HUES6 (cell line): ENCODE data around the gene TRIM40.

Experiments
- H3K27ac ChIP-seq: 2 replicates; pipeline ENCODE4 v1.7.0; 2013; ENCODE audit warnings: low read depth, mild to moderate bottlenecking, low read length, inconsistent platforms
- H3K27me3 ChIP-seq: 2 replicates; pipeline ENCODE4 v1.6.1; 2013; ENCODE audit warnings: low read length; ENCODE audit not compliant: control insufficient read depth, insufficient read depth
- H3K36me3 ChIP-seq: 2 replicates; pipeline ENCODE4 v1.6.1; 2013; ENCODE audit warnings: low read length; ENCODE audit not compliant: control insufficient read depth, insufficient read depth
- H3K4me1 ChIP-seq: 2 replicates; pipeline ENCODE4 v1.6.1; 2013; ENCODE audit warnings: low read length; ENCODE audit not compliant: control insufficient read depth, insufficient read depth
- H3K4me3 ChIP-seq: 2 replicates; pipeline ENCODE4 v1.5.1; 2013; ENCODE audit warnings: low read depth, low read length
- H3K9ac ChIP-seq: one replicate; pipeline ENCODE4 v1.6.1; 2013; ENCODE audit warnings: mild to moderate bottlenecking, low read length
- H3K9me3 ChIP-seq: 2 replicates; pipeline ENCODE4 v1.6.1; 2013; ENCODE audit warnings: low read depth, low read length; ENCODE audit not compliant: control insufficient read depth, insufficient read depth

TRIM40 gene

DNA sequence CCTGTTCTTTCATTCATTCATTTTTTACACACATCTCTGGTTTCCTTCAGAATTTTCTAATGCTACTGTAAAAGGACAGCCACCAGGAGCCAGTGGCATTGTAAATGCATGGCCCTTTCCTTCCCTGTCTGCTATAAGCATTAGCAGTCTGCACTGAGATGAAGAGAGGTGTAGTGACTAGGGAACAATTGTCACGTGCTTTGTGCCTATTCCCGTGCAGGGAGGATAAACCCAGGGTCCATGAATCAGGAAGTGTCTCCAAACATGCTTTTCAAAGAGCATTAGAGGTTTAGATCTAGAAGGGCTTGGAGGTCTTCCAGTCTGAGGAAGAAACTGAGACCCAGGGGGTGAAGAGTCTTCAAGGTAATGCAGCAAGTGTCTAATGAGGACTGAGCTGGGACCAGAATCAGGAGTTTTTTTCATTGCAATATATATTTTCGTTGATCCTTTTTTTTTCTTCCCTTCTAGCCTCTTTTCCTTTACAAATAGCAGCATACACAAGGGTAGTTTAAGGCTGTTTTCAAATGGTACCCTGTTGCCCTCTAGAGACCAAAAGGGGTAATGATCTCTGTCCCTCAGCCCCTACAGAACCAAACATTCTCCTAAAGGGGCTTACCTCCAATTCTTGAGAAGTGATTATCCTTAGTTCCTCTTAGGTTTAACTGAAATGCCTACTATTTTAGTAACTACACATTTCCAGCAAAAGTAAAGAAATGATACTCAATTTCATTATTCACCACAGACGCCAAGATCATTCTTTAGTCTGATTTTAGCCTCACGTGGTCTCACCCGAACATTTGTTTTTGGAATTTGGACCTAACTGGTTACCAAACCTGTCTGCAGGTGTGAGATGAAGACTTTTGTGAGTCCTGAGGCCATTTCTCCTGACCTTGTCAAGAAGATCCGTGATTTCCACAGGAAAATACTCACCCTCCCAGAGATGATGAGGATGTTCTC, 34.0 kb downstream of the TRIM40 start:
- Histone ChIP-seq H3K9ac (no peak overlapping the region), H3K27ac (no peak overlapping the region), H3K9me3 (no peaks in the 10 kb centered on the region), H3K27me3 (peaks cover 46% of the 10 kb centered on the region), H3K36me3 (no peaks in the 10 kb centered on the region), H3K4me1 (0 out of 2 replicates have a peak, but pooled peaks cover 3% of the 10 kb centered on the region), H3K4me3 (no peak overlapping the region)

- Histone ChIP-seq H3K36me3 (no peaks in the 10 kb centered on the region), H3K9me3 (no peaks in the 10 kb centered on the region), H3K27ac (no peak overlapping the region), H3K4me3 (peak overlapping the region; percentile 54; the same call in 1 of the 2 replicates), H3K27me3 (peaks cover 46% of the 10 kb centered on the region), H3K9ac (no peak overlapping the region), H3K4me1 (0 out of 2 replicates have a peak, but pooled peaks cover 3% of the 10 kb centered on the region)
Measured at GRCh38 chr6:30171677-30172471, 35.9 kb downstream of the TRIM40 start.

DNA sequence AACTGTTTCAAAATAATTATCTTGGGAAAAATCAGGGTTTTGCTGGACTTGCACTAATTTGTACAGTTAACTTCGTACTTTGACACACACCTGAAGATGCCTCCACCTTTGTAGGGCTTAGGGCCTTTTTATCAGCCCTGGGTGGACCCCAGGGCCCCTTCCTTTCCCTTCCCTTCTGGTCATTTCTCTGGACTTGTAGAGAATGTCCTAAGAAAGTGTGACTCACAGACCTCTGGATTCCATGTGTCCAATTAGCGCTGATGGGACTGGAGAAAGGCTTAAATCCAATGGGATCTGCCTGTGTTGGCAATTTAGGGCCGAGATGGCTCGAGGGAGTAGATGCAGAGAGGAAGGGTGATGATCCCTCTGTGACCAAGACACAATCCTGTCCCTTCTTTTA, 36.7 kb downstream of the TRIM40 start:
- Histone ChIP-seq H3K27me3 (peaks cover 40% of the 10 kb centered on the region), H3K27ac (no peak overlapping the region), H3K9me3 (no peaks in the 10 kb centered on the region), H3K36me3 (no peaks in the 10 kb centered on the region), H3K9ac (no peak overlapping the region), H3K4me1 (0 out of 2 replicates have a peak, but pooled peaks cover 3% of the 10 kb centered on the region), H3K4me3 (0 out of 2 replicates have a peak overlapping the region, but pooled peaks have one; percentile 54)

DNA sequence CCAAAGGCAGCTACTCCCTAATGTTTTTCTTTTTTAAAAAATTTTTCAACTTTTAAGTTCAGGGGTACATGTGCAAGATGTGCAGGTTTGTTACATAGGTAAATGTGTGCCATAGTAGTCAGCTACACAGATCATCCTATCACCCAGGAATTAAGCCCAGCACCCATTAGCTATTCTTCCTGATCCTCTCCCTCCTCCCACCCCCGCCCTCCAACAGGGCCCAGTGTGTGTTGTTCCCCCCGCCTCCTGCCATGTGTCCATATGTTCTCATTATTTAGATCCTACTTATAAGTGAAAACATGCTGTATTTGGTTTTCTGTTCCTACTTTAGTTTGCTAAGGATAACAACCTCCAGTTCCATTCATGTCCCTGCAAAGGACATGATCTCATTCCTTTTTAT, 39.8 kb downstream of the TRIM40 start:
- Histone ChIP-seq H3K36me3 (no peaks in the 10 kb centered on the region), H3K4me3 (no peak overlapping the region), H3K27ac (no peak overlapping the region), H3K9me3 (no peaks in the 10 kb centered on the region), H3K27me3 (peaks cover 26% of the 10 kb centered on the region), H3K4me1 (no peaks in the 10 kb centered on the region), H3K9ac (no peak overlapping the region)

- no peaks in the 10 kb centered on the region for H3K36me3 ChIP-seq
- no peaks in the 10 kb centered on the region for H3K4me1 ChIP-seq
- H3K27ac ChIP-seq, result no peak overlapping the region
- no peaks in the 10 kb centered on the region for H3K9me3 ChIP-seq
- no peaks in the 10 kb centered on the region for H3K27me3 ChIP-seq
- H3K4me3 ChIP-seq, result no peak overlapping the region
- no peak overlapping the region for H3K9ac ChIP-seq
Measured at GRCh38 chr6:30178837-30179236, 42.9 kb downstream of the TRIM40 start.

DNA sequence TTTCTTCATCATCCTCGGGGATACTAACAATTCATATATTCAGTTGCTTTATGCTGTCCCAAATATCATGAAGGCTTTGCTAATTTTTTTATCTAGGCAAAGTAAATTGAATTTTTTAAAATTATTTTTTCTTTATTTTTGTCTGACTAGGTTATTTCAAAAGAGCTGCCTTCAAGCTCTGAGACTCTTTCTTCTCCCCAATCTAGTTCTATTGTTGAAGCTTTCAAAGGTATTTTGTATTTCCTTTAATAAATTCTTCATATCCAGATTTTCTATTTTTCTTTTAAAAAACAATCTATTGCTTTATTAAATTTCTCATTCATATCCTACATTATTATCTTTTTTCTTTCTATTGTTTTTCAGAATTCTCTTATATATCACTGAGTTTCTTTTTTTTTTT, 44.2 kb downstream of the TRIM40 start:
- Histone ChIP-seq H3K27ac (no peak overlapping the region), H3K9ac (no peak overlapping the region), H3K27me3 (no peaks in the 10 kb centered on the region), H3K4me3 (no peak overlapping the region), H3K9me3 (no peaks in the 10 kb centered on the region), H3K4me1 (no peaks in the 10 kb centered on the region), H3K36me3 (peaks cover 8% of the 10 kb centered on the region)

GRCh38 chr6:30184417-30185031, 48.6 kb downstream of the TRIM40 start:
- Histone ChIP-seq H3K27ac (no peak overlapping the region), H3K9me3 (no peaks in the 10 kb centered on the region), H3K4me1 (no peaks in the 10 kb centered on the region), H3K36me3 (peaks cover 46% of the 10 kb centered on the region), H3K4me3 (no peak overlapping the region), H3K27me3 (no peaks in the 10 kb centered on the region), H3K9ac (no peak overlapping the region)

- peaks cover 60% of the 10 kb centered on the region for H3K36me3 ChIP-seq
- H3K27me3 ChIP-seq, result no peaks in the 10 kb centered on the region
- H3K27ac ChIP-seq, result no peak overlapping the region
- no peaks in the 10 kb centered on the region for H3K4me1 ChIP-seq
- H3K9ac ChIP-seq, result no peak overlapping the region
- H3K4me3 ChIP-seq, result no peak overlapping the region
- H3K9me3 ChIP-seq, result no peaks in the 10 kb centered on the region
Measured at GRCh38 chr6:30185846-30186484, 50.0 kb downstream of the TRIM40 start.

DNA sequence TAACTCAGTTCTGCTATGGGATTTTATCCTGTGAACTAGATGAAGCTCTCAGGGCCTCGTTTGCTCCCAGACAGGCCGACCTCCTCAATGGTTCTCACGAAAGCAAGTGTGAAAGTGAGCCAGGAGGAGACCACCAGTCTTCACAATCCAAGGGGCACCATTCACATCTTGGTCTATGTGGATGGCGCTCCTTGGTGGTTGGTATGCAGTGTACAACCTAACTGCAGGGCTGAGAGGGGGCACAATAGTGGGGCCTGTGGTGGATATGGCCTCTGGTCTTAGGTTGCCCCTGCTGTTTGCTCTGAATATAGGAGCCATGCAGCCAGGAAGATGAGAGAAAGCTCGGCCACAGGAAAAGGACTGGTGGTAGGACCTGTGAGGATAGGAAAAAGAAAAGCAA, 52.6 kb downstream of the TRIM40 start:
- H3K4me3 ChIP-seq, result no peak overlapping the region
- H3K27ac ChIP-seq, result no peak overlapping the region
- H3K27me3 ChIP-seq, result no peaks in the 10 kb centered on the region
- no peaks in the 10 kb centered on the region for H3K4me1 ChIP-seq
- H3K36me3 ChIP-seq, result peaks cover 76% of the 10 kb centered on the region
- no peak overlapping the region for H3K9ac ChIP-seq
- H3K9me3 ChIP-seq, result no peaks in the 10 kb centered on the region

GRCh38 chr6:30192076-30192475, 56.1 kb downstream of the TRIM40 start:
- H3K4me3 ChIP-seq, result no peak overlapping the region
- H3K36me3 ChIP-seq, result peaks cover 79% of the 10 kb centered on the region
- H3K4me1 ChIP-seq, result no peaks in the 10 kb centered on the region
- H3K9ac ChIP-seq, result no peak overlapping the region
- H3K9me3 ChIP-seq, result no peaks in the 10 kb centered on the region
- H3K27me3 ChIP-seq, result no peaks in the 10 kb centered on the region
- no peak overlapping the region for H3K27ac ChIP-seq
